HG02885 (cell line): ENCODE results near the gene NBEA.

Experiments
- ATAC-seq: cut with Tn5 transposase; IDR thresholded peaks from one replicate; pipeline ENCODE4 v1.9.1; 2021; ENCODE audit warnings: mild to moderate bottlenecking; ENCODE audit not compliant: unreplicated experiment, poor library complexity

NBEA gene

GRCh38 chr13:35714121-35714520 lies 772.1 kb downstream of the NBEA start:
- ATAC-seq, result no peak

GRCh38 chr13:35714588-35715377 lies 772.7 kb downstream of the NBEA start:
- no peak for ATAC-seq

- ATAC-seq, result no peak
Observed at GRCh38 chr13:35716186-35716585, 774.1 kb downstream of the NBEA start.

- ATAC-seq, result no peak
Observed at GRCh38 chr13:35716729-35717128, 774.7 kb downstream of the NBEA start.

GRCh38 chr13:35718084-35718483 lies 776.0 kb downstream of the NBEA start:
- no peak for ATAC-seq

- ATAC-seq, result no peak
Observed at GRCh38 chr13:35720290-35720689, 778.2 kb downstream of the NBEA start.

- peak; percentile 76 for ATAC-seq
Observed at GRCh38 chr13:35720690-35721554, 778.9 kb downstream of the NBEA start.
